Measurements from ENCODE around the gene TUBGCP6. TPM values are rescaled to one million over a fixed set of nuclear protein-coding genes. Genes with fewer than 3 reads are reported as not detected.

The TUBGCP6 gene
- total RNA-seq, 1 experiment from 2014 or later: 38.6 TPM

GRCh38 chr22:50173311-50173982 lies 71.4 kb downstream of the TUBGCP6 start:
- no peaks in the 10 kb centered on the region for H3K27me3 ChIP-seq (ENCODE audit: insufficient read depth, low read length)
- no peak for DNase-seq (ENCODE audit: low read depth, low spot score)
- H3K4me3 ChIP-seq (replicated peaks in 1 of 2; ENCODE audit: low read depth in 1 of 2, low read length in 2 of 2): no peak overlapping the region
- ATAC-seq: no peak
- H4K20me1 ChIP-seq (ENCODE audit: insufficient read depth): no peaks in the 10 kb centered on the region
- ChIA-PET CTCF (interaction anchor here (0.6 kb wide), 1 partner anchor 10 kb away, joined by 3 read pairs; no protein-coding TSS in a partner anchor), POLR2A (interaction anchor here (0.7 kb wide), 1 partner anchor 18 kb away, joined by 4 read pairs; no protein-coding TSS in a partner anchor), RAD21 (ENCODE audit: low non-redundant PET in 1 of 2, low total read pairs in 2 of 2, uncharacterized antibody in 2 of 2, unreplicated experiment in 2 of 2) (no interaction called here)
- BruUV-seq (replicated peaks): no TSS peak
- intact Hi-C loops (cut with micrococcal nuclease): no loop called here
- TF ChIP-seq POLR2AphosphoS5 (IDR thresholded peaks at IDR 0.05; ENCODE audit: low read depth, low read length) (no peak), ZBTB33 (IDR thresholded peaks at IDR 0.05; ENCODE audit: extremely low read depth, insufficient replicate concordance, low read length) (no peak), REST (IDR thresholded peaks at IDR 0.05; ENCODE audit: low read depth) (no peak), EGR1 (IDR thresholded peaks at IDR 0.05; ENCODE audit: low read depth) (no peak), ZNF274 (IDR thresholded peaks at IDR 0.05; ENCODE audit: low read depth, low read length) (no peak), POLR2A (IDR thresholded peaks at IDR 0.05; ENCODE audit: borderline replicate concordance, extremely low read depth, insufficient read depth, insufficient read length) (no peak), ATF3 (IDR thresholded peaks at IDR 0.05) (no peak), SRF (IDR thresholded peaks at IDR 0.05; ENCODE audit: low read depth) (no peak), ELF1 (IDR thresholded peaks at IDR 0.05; ENCODE audit: borderline replicate concordance, low read depth) (no peak), YY1 (IDR thresholded peaks at IDR 0.05; ENCODE audit: extremely low read depth, insufficient replicate concordance, low read depth, low read length) (no peak), TCF7L2 (IDR thresholded peaks at IDR 0.05; ENCODE audit: borderline replicate concordance, extremely low read depth, insufficient read depth, insufficient read length) (no peak), SP1 (IDR thresholded peaks at IDR 0.05; ENCODE audit: low read depth) (no peak), EZH2phosphoT487 (IDR thresholded peaks at IDR 0.05; ENCODE audit: borderline replicate concordance) (no peak)
- H3K27ac ChIP-seq (ENCODE audit: low read depth, low read length): no peak overlapping the region
- H3K4me1 ChIP-seq (ENCODE audit: control insufficient read depth in 1 of 2, insufficient read depth in 2 of 2, low read length in 2 of 2): no peaks in the 10 kb centered on the region
- no peak overlapping the region for H2AFZ ChIP-seq (ENCODE audit: low read depth, low read length, poor library complexity, severe bottlenecking)
- H3K9me2 ChIP-seq (ENCODE audit: insufficient read depth): no peaks in the 10 kb centered on the region
- no peaks in the 10 kb centered on the region for H3K79me2 ChIP-seq (ENCODE audit: insufficient read depth, low read length)
- no peaks in the 10 kb centered on the region for H3K9me3 ChIP-seq (ENCODE audit: control insufficient read depth in 1 of 2, insufficient read depth in 1 of 2, low read depth in 1 of 2, low read length in 2 of 2)
- H3K4me2 ChIP-seq (ENCODE audit: low read length): no peak overlapping the region
- H3K9ac ChIP-seq (ENCODE audit: low read length): no peak overlapping the region
- H3K36me3 ChIP-seq (ENCODE audit: control insufficient read depth in 1 of 2, insufficient read depth in 2 of 2, low read length in 2 of 2): no peaks in the 10 kb centered on the region

Measured in HCT116 (cell line).